Neural cell (in vitro differentiated cells): Measurements from ENCODE around the gene CDH1. TPM values are rescaled to one million over a fixed set of nuclear protein-coding genes. Genes with fewer than 3 reads are reported as not detected.

Experiments used
- H2AFZ ChIP-seq: fragments of 200-600, 300-800 bp; sonication (generic), shearing (Covaris generic); 2 replicates; pipeline ENCODE4 v1.6.0; 2014; ENCODE audit warnings: low read depth, mild to moderate bottlenecking, antibody characterized with exemption, low read length, moderate library complexity
- H3F3A ChIP-seq: fragments of 200-600 bp; shearing (Covaris generic); 2 replicates; pipeline ENCODE4 v1.6.1; 2016; ENCODE audit warnings: mild to moderate bottlenecking, moderate library complexity, mixed read lengths, antibody characterized with exemption, low read length; ENCODE audit not compliant: insufficient read depth, poor library complexity, severe bottlenecking
- H3K27ac ChIP-seq: fragments of 200-600, 300-800 bp; sonication (generic), shearing (Covaris generic); 2 replicates; pipeline ENCODE4 v1.5.1; 2014; ENCODE audit warnings: mild to moderate bottlenecking, low read length, moderate library complexity
- H3K27me3 ChIP-seq: fragments of 300-800, 200-600 bp; sonication (generic), shearing (Covaris generic); 2 replicates; pipeline ENCODE4 v1.6.0; 2014; ENCODE audit warnings: mild to moderate bottlenecking, low read depth, low read length, moderate library complexity; ENCODE audit not compliant: insufficient read depth
- H3K36me3 ChIP-seq: fragments of 300-800, 200-600 bp; sonication (generic), shearing (Covaris generic); 2 replicates; pipeline ENCODE4 v1.5.1; 2014; ENCODE audit warnings: mild to moderate bottlenecking, antibody characterized with exemption, low read length, moderate library complexity; ENCODE audit not compliant: insufficient read depth
- H3K4me2 ChIP-seq: fragments of 300-800, 200-600 bp; sonication (generic), shearing (Covaris generic); 2 replicates; pipeline ENCODE4 v1.6.0; 2014; ENCODE audit warnings: mild to moderate bottlenecking, low read length
- H3K4me3 ChIP-seq: fragments of 300-800, 200-600 bp; sonication (generic), shearing (Covaris generic); 2 replicates; pipeline ENCODE4 v1.5.1; 2014; ENCODE audit warnings: mild to moderate bottlenecking, low read length, moderate library complexity
- H3K79me2 ChIP-seq: fragments of 200-600 bp; shearing (Covaris generic); replicated peaks from 2 replicates; pipeline ENCODE4 v1.6.0; 2014; ENCODE audit warnings: mild to moderate bottlenecking, low read length, moderate library complexity; ENCODE audit not compliant: insufficient read depth
- H3K9ac ChIP-seq: fragments of 300-800, 200-600 bp; sonication (generic), shearing (Covaris generic); 2 replicates; pipeline ENCODE4 v1.6.1; 2016; ENCODE audit warnings: mild to moderate bottlenecking, low read length, mixed read lengths
- H3K9me2 ChIP-seq: fragments of 200-600 bp; shearing (Covaris generic); 2 replicates; pipeline ENCODE4 v1.6.1; 2016; ENCODE audit warnings: mild to moderate bottlenecking, low read length, mixed read lengths; ENCODE audit not compliant: insufficient read depth
- H3K9me3 ChIP-seq: fragments of 200-600, 300-800 bp; sonication (generic), shearing (Covaris generic); 2 replicates; pipeline ENCODE4 v1.6.1; 2016; ENCODE audit warnings: mild to moderate bottlenecking, mixed run types, low read length, moderate library complexity, mixed read lengths
- H4K20me1 ChIP-seq: fragments of 200-600 bp; shearing (Covaris generic); 2 replicates; pipeline ENCODE4 v1.6.1; 2016; ENCODE audit warnings: mild to moderate bottlenecking, mixed run types; ENCODE audit not compliant: insufficient read depth
- EP300 ChIP-seq: fragments of 450-650 bp; conservative IDR thresholded peaks from 2 replicates; pipeline ENCODE4 v1.6.1; 2014; ENCODE audit warnings: antibody characterized with exemption, mild to moderate bottlenecking, moderate library complexity; ENCODE audit not compliant: poor library complexity, severe bottlenecking
- EZH2 ChIP-seq: fragments of 200-600, 300-800 bp; shearing (Covaris generic), sonication (generic); IDR thresholded peaks from 2 replicates; pipeline ENCODE4 v1.6.1; 2014; ENCODE audit warnings: antibody characterized with exemption, low read length, borderline replicate concordance, mild to moderate bottlenecking; ENCODE audit not compliant: insufficient read depth, poor library complexity, severe bottlenecking
- MXI1 ChIP-seq: fragments of 450-650 bp; conservative IDR thresholded peaks from 2 replicates; pipeline ENCODE4 v1.6.1; 2014; ENCODE audit warnings: antibody characterized with exemption, mild to moderate bottlenecking; ENCODE audit not compliant: poor library complexity, severe bottlenecking
- POLR2AphosphoS5 ChIP-seq: IDR thresholded peaks from 2 replicates; pipeline ENCODE4 v1.6.1; 2012
- RAD21 ChIP-seq: fragments of 450-650 bp; conservative IDR thresholded peaks from 2 replicates; pipeline ENCODE4 v1.6.1; 2014; ENCODE audit warnings: antibody characterized with exemption, mild to moderate bottlenecking, moderate library complexity
- SMC3 ChIP-seq: fragments of 450-650 bp; conservative IDR thresholded peaks from 2 replicates; pipeline ENCODE4 v1.6.1; 2014; ENCODE audit warnings: antibody characterized with exemption, mild to moderate bottlenecking, moderate library complexity; ENCODE audit not compliant: poor library complexity
- TAF1 ChIP-seq: IDR thresholded peaks from 2 replicates; pipeline ENCODE4 v1.6.1; 2012; ENCODE audit warnings: low read depth
- polyA plus RNA-seq: library from polyadenylated mRNA; depleted of rRNA; stranded (reverse); fragments of >200 nt; gene quantifications from 2 replicates; pipeline ENCODE4 v1.2.3, GENCODE V29; 2014
- TF ChIP-seq, protein P1 (sequence below): IDR thresholded peaks from 2 replicates; pipeline ENCODE4 v1.6.1; 2012; ENCODE audit warnings: borderline replicate concordance
- TF ChIP-seq, protein P2 (sequence below): fragments of 450-650 bp; IDR thresholded peaks from 2 replicates; pipeline ENCODE4 v1.5.1; 2014; ENCODE audit warnings: antibody characterized with exemption, mild to moderate bottlenecking, moderate library complexity; ENCODE audit not compliant: poor library complexity, severe bottlenecking

CDH1 gene
- polyA plus RNA-seq, 1 donor from 2014 or later = 1.2 TPM

DNA sequence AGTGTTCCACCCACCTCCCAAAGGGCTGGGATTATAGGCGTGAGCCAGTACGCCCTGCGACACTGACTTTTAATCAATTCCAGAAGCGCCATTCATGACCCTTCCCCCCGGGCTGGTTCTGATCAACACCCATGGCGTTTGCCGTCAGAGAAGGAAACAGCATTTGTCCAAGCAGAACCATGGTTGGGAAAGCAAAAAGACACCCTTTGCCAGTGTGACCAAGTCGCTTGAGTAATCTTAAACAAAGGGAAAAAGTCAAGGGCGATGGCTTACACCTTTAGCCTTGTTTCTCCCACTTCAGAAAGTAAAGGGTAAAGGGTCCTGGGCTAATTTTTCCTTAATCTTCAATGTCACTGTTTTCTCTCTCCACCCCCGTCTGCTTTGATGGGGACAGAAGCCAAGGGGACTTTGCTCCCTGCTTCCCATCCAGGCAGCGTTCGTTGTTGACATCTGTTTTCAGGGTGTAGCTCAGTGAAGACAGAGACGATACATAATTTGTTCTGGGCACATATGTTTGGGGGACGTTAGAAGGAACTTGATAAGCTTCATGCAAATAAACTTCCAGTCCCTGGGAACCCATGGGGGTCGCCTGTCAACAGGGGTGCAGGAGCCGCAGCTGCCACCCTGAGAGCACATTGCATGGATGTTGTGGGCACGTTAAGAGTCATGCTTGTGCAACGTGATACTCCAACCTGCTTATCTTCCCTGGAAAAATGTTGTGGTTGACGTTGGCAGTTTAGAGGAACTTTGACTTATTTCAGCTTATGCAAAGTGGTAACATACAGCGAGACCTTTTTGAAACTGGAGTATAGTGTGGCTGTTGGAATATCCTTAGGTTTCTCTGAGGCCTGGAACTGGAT is 55.6 kb downstream of the CDH1 start:
- Histone ChIP-seq H3K9me3 (no peaks in the 10 kb centered on the region), H3K27ac (no peak overlapping the region), H4K20me1 (no peaks in the 10 kb centered on the region), H3K27me3 (no peaks in the 10 kb centered on the region), H3F3A (no peaks in the 10 kb centered on the region), H3K79me2 (no peaks in the 10 kb centered on the region), H3K4me3 (no peak overlapping the region), H2AFZ (no peak overlapping the region), H3K36me3 (no peaks in the 10 kb centered on the region), H3K4me2 (no peak overlapping the region), H3K9ac (no peak overlapping the region), H3K9me2 (no peaks in the 10 kb centered on the region)
- TF ChIP-seq EP300 = no peak
- TF ChIP-seq MXI1 = no peak
- no peak for TF ChIP-seq TAF1
- TF ChIP-seq, protein P1, sequence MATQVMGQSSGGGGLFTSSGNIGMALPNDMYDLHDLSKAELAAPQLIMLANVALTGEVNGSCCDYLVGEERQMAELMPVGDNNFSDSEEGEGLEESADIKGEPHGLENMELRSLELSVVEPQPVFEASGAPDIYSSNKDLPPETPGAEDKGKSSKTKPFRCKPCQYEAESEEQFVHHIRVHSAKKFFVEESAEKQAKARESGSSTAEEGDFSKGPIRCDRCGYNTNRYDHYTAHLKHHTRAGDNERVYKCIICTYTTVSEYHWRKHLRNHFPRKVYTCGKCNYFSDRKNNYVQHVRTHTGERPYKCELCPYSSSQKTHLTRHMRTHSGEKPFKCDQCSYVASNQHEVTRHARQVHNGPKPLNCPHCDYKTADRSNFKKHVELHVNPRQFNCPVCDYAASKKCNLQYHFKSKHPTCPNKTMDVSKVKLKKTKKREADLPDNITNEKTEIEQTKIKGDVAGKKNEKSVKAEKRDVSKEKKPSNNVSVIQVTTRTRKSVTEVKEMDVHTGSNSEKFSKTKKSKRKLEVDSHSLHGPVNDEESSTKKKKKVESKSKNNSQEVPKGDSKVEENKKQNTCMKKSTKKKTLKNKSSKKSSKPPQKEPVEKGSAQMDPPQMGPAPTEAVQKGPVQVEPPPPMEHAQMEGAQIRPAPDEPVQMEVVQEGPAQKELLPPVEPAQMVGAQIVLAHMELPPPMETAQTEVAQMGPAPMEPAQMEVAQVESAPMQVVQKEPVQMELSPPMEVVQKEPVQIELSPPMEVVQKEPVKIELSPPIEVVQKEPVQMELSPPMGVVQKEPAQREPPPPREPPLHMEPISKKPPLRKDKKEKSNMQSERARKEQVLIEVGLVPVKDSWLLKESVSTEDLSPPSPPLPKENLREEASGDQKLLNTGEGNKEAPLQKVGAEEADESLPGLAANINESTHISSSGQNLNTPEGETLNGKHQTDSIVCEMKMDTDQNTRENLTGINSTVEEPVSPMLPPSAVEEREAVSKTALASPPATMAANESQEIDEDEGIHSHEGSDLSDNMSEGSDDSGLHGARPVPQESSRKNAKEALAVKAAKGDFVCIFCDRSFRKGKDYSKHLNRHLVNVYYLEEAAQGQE = no peak
- no peak for TF ChIP-seq POLR2AphosphoS5
- TF ChIP-seq, protein P2, sequence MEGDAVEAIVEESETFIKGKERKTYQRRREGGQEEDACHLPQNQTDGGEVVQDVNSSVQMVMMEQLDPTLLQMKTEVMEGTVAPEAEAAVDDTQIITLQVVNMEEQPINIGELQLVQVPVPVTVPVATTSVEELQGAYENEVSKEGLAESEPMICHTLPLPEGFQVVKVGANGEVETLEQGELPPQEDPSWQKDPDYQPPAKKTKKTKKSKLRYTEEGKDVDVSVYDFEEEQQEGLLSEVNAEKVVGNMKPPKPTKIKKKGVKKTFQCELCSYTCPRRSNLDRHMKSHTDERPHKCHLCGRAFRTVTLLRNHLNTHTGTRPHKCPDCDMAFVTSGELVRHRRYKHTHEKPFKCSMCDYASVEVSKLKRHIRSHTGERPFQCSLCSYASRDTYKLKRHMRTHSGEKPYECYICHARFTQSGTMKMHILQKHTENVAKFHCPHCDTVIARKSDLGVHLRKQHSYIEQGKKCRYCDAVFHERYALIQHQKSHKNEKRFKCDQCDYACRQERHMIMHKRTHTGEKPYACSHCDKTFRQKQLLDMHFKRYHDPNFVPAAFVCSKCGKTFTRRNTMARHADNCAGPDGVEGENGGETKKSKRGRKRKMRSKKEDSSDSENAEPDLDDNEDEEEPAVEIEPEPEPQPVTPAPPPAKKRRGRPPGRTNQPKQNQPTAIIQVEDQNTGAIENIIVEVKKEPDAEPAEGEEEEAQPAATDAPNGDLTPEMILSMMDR = no peak
- no peak for TF ChIP-seq RAD21
- TF ChIP-seq EZH2 = no peak
- TF ChIP-seq SMC3 = no peak

DNA sequence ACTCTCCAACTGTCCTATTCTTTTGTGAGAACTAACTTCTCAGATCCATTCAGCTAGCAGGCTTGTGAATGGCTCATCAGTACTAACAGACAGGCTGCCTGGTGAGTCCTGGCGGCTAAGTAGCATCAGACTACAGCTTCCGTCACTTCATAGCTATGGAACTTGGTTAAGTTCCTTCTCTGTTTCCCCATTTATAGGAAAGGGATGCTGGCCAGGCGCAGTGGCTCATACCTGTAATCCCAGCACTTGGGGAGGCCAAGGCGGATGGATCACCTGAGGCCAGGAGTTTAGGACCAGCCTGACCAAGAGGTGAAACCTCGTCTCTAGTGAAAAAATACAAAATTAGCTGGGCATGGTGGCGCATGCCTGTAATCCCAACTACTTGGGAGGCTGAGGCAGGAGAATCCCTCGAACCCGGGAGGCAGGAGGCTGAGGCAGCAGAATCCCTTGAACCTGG is 56.3 kb downstream of the CDH1 start:
- Histone ChIP-seq H3K27ac (no peak overlapping the region), H3K4me2 (no peak overlapping the region), H3K9me3 (no peaks in the 10 kb centered on the region), H3K9me2 (no peaks in the 10 kb centered on the region), H3K27me3 (no peaks in the 10 kb centered on the region), H4K20me1 (no peaks in the 10 kb centered on the region), H2AFZ (no peak overlapping the region), H3K9ac (no peak overlapping the region), H3F3A (no peaks in the 10 kb centered on the region), H3K4me3 (no peak overlapping the region), H3K79me2 (no peaks in the 10 kb centered on the region), H3K36me3 (no peaks in the 10 kb centered on the region)
- no peak for TF ChIP-seq TAF1
- TF ChIP-seq, protein P1 = no peak
- no peak for TF ChIP-seq EP300
- no peak for TF ChIP-seq EZH2
- no peak for TF ChIP-seq MXI1
- TF ChIP-seq RAD21 = no peak
- TF ChIP-seq, protein P2 = no peak
- no peak for TF ChIP-seq POLR2AphosphoS5
- no peak for TF ChIP-seq SMC3
